Islet of Langerhans (tissue), 1 donor: ENCODE results near the gene PTPN1.

Source experiments
- FAIRE-seq: peaks from one replicate; lab custom pipeline; 2011; peaks lifted over from hg19 to GRCh38; lab: Jason Lieb, UNC

Gene PTPN1

DNA sequence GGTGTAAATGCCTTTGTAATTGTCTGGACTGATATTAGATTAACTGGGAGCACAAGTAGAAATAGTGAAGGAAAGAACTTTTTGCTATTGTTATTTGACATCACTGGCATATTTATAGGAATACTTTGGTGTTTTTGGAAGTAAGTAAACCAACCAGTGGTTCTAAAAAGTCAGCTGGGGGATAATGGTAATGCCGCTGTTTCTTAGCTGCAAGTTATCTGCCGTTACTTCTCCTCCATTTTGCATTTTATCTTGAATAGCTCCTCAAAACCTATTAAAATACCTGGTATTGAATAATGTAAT lies 3.8 kb downstream of the PTPN1 start:
- no peak for FAIRE-seq

DNA sequence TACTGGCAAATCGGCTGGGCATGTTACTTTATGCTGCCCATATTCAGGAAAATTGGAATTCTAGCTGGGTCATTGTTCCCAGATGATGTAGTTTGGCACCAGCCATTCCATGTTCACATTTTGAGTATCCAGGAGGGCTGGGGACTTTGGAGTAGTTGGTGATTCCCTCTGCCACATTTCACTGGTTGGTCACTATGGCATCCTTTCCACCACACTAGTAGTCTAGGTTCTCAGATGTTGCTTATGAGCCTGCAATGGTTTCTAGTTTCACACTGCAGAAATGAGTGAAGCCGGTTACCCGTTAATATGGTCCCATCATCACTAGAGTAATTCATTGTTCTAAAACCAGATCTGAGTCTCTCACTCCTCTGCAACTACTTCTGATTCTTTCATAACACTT lies 4.6 kb downstream of the PTPN1 start:
- FAIRE-seq, result no peak

DNA sequence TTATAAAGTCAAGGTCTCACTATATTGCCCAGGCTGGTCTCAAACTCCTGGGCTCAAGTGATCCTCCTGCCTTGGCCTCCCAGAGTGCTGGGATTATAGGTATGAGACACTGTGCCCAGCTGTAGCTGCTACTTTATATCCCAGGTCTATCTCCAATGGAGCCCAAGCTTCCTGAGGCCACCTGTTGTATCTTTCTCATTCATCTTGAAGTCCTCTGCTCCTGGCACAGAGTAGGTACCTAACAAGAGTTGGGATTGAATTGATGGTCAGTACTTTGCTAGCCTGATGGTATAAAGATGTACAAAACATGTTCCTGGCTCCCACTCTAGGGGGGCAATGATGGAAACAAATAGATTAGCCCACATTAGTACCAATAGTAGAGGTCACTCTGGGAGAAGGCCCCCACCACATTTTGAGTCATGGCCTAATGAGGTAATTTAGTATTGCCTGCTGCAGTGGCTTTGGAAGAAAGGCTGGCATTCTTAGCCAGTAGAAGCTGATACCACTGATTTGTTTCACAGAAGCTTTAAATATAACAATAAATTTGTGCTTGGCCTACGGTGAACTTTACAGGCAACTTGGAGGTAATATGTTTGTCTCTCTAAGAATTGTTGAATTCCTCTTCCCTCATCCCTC lies 5.4 kb downstream of the PTPN1 start:
- no peak for FAIRE-seq

DNA sequence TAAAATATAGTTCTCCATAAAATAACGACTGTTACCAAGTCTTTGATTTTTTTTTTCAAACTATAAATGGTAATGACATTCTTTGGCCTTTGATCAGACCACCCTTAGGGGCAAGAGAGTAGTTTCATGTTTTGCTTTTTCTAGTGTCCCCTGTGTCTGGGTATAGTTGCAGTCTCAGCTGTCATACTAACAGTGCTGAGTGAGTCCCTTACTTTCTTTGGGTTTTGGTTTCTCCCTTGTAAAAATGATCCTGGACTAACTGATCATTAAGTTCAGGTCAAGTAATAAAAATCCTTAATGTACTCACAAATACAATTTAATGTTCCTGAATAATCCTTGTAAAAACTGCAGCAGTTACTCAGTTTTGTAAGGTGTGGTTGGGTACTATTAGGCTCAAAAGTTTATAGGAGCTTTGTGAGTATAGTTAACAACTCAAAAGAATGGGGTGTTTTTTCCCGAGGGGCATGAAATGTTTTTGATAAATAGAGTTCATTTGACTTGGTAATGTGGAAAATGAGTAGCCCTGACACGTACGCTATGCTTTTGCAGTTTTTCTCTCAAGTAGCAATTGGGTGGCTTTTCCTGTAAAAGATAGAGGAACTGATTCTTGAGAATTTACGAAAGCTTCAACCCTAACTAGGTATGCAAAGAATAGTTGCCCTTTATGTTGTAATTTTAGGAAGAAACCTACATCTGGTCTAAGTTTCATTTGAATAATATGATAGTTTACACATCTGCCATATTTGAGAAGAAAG lies 6.2 kb downstream of the PTPN1 start:
- no peak for FAIRE-seq

DNA sequence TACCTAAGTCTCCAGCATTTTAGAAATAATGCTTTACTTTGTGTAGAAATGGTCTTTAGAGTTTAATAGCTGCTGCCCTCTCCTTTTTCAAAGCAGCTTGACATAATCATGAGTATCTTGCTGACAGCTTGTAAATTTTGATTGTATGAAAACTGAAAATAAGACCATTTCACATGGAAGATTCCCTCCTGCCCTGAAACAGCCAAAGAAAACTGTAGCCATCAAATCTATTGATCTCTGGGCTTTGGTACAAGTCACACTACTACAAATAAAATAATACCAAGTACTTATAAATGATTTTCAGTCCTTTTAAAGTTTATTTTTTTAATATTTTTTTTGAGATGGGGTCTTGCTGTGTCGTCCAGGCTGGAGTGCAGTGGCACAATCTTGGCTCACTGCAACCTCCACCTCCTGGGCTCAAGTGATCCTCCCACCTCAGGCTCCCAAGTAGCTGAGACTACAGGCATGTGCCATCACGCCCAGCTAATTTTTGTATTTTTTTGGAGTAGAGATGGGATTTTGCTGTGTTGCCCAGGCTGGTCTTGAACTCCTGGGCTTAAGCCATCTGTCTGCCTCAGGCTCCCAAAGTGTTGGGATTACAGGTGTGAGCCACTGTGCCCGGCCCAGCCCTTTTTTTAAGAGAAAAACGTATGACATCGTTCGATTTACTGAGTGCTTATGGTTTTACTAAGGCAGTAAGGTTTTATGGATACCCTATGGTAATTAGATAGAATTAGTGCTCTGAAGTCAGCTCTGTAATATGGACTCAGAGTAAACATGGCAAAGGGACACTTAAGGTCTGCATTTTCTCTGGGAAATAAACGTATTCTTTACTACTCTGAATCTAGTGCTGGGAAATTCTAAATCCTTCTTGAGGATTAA lies 7.0 kb downstream of the PTPN1 start:
- FAIRE-seq, result no peak

DNA sequence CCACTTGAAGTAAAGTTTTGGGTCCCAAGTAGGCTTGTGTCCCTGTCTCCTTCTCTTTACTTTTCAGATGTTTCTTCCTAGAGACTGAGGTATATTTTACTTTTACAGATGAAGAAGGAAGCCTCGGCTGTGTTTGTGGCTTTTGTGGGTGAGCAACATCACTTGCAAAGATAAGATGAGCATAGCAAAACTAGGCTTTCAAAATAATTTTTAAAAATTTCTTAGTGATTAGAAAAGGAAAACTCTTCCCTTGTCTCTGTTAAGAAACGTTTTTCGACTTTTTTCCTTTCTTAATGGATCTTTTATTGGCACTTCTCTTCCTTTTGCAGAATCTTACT lies 7.6 kb downstream of the PTPN1 start:
- no peak for FAIRE-seq

DNA sequence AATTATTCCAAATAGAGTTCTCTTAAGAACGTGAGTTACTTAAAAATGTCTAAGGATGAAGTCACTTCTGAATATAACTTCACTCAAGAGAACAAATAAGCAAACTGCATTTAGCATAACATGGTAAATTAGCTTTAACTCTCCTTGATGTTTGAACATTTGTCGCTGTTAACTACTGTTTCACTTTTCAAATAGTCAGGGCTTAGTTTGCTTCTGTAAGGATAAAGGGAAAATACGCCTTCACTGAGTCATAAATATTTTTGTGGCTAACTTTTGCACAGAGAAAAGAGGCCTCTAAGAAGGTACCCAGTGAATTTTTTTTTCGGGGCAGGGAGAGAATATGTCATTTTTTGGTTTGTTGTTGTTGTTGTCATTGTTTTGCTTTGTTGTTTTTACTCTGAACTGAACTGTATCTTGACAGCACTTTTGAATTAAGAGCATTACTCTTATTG lies 8.1 kb downstream of the PTPN1 start:
- FAIRE-seq, result no peak

DNA sequence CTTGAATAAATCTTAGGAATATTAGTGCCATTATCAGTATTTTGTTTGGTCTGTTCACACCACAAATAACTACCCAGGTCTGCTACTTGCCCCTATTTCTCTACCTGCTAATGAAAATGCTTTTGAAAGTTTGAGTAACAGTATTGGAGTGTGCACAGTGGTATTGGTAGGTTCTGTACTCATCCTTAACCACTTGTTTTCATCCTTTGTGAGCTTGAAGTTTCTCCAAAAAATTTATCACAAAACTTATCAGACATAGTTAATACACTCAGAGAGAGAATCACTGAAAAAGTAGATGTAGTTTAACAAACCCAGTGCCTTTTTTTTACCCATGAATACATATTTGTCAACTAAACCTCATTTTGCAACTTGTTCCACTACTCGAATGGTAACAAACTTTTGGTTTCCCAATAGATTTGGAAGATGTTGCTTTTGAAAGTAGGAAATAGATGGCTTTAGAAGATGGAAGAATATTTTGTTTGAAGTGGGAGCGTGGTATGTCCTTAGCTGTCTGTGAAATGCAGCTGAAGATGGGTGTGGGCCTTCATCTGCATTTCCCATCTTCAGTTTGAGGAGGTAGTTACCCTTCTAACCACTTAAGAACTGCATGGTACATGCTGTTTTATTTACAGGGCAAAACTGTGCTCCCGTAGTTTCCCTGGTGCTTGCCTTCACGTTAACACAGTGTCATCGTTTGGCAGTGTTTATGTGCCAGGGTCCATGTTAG lies 9.0 kb downstream of the PTPN1 start:
- FAIRE-seq, result no peak

DNA sequence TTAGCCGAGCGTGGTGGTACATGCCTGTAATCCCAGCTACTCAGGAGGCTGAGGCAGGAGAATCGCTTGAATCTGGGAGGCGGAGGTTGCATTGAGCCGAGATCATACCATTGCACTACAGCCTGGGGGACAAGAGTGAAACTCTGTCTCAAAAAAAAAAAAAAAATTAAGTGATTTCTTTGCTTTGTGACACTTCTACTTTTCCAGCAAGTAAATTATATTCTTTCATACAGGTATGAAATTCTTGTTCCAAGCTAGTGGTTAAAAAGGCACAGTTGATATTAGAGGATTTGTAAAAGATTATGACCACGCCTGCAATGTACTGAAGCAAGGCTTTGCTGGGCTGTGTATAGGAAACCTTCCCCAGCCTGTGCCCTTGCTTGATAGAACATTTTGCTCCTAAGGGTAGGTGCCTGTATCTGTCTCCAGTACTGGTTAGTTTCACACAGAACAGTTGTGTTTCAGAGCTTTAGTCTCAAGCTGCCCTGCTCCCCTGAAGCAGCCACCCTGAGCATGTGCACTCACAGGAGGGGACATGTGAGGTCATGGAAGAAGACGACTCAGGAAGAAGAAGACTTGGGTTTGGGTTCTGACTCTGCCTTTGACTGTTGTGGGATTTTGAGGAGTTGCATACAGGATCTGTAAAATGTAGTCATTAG lies 10.2 kb downstream of the PTPN1 start:
- no peak for FAIRE-seq

DNA sequence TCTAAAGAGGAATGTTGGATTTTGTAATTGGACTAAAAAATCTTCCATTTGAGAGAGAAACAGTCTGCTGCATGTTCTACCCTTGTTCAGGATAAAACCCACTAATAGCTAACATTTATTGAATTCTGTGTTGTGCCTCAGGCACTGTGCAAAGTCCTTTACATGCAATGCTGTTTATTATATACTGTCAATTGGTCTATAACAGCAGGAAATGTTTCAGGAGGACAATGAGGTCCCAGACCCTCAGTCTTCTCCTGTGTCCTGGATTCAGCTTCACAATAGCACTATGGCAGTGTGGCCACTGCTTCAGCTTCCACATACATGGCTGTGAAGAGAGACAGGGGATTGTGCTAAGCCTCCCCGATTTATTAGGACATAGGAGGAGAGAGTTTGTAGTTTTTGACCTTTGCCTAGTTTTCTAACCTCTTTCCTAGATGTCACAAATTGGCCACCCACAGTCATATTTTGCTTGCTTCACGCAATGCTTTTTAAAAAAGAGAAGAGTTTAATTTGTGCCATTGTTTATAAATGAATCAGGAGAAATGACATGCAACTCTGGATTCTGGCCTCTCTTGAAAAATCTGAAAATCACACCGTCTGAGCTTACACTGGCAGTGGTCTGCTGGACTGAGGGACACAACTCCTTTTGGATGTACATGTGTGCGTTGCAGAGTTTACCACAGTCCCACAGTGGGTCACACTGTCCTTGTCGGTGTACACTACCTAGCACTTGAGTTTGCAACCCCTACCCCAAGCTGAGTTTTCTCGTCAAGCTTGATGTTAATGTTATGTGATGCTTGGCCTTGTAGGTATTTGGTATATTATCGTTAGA lies 11.3 kb downstream of the PTPN1 start:
- FAIRE-seq, result no peak

DNA sequence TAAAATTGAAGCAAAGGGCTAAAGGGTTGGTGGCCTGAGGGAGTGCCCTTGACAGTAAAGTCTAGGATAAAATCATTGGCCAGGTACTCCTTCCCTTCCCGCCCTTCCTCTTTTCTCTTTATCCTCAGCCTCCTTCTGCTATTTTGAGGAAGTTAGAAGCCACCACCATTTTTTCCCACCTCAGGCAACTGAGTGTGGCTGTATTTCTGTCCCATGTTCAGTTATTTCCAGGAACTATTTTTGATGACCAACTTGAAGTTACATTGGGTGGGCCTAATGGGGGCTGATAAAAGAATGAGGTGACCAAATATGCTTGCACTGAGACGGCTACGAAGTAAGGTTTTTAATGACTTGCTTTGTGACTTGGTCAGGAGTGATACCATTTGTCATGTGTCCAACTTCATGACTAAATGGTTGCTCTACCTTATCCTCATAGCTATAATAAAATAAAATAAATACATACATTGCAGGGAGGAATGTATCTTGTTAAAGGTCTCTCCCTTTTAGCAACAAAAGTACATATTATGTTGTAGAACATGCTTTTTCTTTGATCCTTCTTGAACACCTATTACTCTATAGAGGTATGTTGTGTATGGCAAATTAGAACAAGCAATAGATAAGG lies 12.0 kb downstream of the PTPN1 start:
- FAIRE-seq, result no peak

DNA sequence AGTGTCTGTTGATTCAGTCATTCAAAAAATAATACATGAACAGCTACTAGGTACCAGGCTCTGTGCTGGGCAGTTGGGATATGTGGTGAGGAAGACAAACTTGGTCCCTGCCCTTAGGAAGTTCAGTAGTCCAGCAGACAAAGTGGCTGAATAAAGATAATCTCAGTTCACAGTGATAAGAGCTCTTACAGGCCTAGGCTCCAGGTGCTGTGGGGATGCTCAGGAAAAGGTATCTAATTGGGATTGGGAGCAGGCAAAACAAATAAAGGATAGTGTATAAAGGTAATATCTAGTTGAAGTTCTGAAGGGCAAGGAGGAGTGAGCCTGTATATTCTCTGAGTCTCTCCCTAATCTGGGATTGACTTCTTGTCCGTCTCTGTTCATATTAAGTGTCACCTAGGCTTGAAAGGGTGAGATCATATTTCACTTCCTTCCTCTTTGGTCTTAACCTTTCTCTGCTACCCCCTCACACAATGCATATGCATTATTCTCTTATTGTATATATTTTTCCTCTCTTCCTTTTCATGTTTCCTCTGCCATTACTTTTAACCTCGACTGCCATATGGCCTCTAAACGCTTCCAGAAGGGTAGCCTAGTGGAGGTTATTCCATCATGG lies 13.5 kb downstream of the PTPN1 start:
- no peak for FAIRE-seq

DNA sequence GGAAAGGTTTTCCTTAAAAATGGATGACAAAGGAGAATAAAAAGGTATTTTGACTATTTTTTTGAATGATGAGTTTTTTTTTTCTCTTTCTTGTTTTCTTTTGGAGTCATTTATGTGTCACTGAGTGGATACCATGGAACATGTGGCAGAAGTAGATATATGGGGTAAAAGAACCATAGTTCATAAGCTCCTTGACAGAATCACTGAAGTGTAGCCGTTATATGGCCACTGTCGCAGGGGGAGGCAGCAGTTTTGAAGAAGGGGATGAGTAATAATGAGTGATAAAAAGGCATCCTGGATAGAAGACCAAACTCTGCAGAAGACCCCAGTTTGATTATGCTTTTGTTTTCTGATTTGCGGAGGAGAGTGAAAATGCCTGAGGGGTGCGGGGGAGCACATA lies 15.5 kb downstream of the PTPN1 start:
- no peak for FAIRE-seq

DNA sequence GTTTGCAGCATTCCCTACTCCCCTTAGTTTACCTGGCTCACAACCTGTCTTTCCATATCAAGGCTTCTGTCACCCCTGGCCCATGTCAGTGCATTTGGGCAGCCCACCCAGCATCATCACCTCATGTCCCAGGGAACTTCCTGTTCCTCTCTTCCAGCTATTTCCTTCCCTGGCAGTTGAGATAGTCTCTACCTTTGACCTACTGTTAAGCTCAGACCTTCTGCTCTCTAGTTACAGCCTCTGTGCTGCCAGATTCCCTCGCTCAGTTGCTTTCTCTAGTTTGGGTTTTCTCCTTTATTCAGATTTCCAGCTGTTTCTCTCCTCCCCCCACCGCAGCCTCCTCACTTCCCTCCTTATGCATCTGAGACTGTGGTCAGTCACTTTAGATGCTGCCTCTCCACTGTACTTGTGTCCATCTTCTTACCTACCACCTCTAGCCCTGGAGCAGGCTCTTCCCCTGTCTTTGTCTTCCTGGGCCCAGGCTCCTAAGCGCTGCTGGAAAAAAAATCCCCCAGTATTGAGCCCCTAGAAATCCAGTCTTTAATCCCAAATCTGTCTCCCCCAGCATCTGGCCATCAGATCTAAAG lies 16.3 kb downstream of the PTPN1 start:
- FAIRE-seq, result no peak

DNA sequence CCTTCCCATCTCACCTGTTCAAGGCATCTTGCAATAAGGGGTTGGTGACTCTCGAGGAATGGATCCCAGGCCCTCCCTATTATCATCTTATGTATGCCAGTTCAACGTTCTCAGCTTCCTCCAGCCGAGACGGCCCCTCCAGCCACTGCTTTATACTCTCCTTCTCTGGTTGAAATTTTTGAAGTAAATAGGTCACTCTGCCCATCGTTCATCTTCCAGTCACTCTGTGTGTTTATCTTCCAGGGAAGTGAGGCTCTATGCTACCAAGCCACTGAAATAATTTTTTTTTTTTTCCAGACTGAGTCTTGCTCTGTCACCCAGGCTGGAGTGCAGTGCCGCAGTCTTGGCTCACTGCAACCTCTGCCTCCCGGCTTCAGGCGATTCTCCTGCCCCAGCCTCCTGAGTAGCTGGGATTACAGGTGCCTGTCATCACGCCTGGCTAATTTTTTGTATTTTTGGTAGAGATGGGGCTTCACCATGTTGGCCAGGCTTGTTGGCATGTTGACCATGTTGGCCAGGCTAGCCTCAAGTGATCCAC lies 17.0 kb downstream of the PTPN1 start:
- FAIRE-seq, result no peak

DNA sequence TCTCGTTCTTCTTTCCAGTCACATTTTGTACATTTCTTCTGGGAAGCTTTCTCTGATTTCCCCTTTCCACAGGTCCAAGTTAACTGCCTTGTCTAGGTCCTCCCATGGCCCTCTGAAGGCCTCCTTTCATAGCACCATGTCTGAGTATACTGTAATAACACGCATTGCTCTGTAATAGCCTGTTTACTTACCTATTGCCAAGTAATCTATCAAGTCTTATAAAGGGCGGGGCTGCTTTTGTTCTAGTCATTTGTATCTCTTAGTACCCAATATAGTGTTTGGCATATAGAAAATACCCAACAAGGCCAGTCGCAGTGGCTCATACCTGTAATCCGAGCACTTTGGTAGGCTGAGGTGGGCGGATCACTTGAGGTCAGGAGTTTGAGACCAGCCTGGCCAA lies 17.9 kb downstream of the PTPN1 start:
- FAIRE-seq, result no peak

DNA sequence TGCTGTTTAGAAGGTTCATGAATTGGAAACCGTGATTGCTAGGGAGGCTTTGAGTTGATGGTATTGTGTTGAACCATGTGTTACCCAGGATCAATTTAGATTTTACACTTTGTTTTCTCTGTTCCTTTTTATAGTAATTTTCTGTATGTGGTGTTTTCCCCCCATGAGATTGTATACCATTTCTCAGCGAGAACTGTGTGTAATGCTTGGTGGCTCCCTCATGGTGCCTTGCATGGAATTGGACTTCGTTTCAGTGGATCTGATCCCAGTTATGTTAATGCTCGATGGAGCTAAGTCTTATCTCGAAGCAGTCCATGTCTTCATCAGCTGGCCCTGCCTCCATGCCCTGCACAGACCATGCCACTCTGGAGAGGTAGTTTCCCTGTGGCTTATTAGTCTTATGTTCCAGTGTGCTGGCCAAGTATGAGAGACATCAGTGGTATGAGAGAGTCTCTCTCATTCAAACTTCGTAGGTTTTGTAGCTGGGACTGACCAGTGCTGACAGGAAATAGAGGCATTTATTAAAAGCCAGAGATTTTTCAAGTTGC lies 18.7 kb downstream of the PTPN1 start:
- FAIRE-seq, result no peak

DNA sequence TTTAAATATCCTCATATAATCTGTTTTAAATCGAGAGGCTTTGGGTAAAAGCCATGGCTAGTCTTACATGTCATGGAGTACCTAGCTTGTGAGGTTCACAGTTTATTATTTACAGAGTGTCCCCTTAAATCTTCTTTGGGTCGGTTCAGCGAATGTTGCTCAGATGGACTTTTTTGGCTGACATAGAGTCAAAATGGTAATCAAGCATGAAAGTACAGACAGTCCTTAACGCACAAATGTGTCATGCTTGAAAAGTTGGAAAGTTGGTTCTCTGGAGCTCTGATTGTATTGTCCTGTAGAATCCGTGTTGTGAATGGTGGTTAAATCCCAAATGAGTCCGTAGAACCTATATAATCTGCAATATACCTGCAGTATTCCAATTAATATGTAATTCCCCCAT lies 22.0 kb downstream of the PTPN1 start:
- FAIRE-seq, result no peak

DNA sequence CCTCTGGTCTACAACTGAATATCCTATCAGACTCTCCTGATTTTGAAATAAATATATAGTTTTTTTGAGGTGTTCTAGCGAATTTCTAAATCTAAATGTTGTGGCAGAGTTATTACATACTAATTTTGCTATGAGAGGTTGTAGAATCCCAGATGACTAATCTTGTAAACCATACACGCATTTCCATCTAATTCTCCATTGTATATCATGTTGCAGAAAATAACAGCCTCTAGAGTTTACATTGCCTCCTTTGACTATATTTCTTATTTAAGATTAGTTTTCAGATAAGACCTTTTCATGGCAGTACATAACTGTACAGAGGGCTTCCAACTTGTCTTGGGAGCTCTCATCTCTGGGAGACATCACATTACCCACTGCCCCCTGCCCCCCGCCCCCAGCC lies 22.9 kb downstream of the PTPN1 start:
- FAIRE-seq, result no peak
